NCI-H1436 (cell line): ENCODE results near the gene SPDYE6.
"Not testable (repeated sequence)": the region's sequence is repeated elsewhere in the genome, so short reads cannot be mapped to it uniquely, and the experiment has no call there.

Experiments used
- DNase-seq: peaks from one replicate; lab custom pipeline; 2025; lab: John Stamatoyannopoulos, UW

The SPDYE6 gene

GRCh38 chr7:102363549-102364393 lies 7.5 kb upstream of the SPDYE6 start:
- peak; percentile 93 for DNase-seq

DNA sequence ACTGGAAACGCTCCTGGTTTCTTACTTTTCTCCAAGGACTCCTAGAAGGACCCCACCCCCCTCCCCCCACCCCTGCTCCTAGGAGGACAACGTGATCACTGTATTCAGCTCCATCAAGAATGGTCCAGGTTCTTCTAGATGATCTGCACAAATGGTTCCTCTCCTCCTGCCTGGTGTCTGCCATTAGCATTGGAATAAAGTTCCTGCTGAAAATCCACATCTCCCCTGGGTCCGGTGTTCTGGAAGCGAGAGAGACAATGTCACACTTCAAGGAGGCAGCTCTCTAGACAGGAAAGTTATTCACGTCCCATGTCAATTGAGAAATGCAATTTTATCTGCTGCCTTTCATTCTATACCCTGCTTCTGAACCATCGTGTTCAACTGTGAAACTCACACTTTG lies 9.3 kb downstream of the SPDYE6 start:
- not testable (repeated sequence) for DNase-seq

DNA sequence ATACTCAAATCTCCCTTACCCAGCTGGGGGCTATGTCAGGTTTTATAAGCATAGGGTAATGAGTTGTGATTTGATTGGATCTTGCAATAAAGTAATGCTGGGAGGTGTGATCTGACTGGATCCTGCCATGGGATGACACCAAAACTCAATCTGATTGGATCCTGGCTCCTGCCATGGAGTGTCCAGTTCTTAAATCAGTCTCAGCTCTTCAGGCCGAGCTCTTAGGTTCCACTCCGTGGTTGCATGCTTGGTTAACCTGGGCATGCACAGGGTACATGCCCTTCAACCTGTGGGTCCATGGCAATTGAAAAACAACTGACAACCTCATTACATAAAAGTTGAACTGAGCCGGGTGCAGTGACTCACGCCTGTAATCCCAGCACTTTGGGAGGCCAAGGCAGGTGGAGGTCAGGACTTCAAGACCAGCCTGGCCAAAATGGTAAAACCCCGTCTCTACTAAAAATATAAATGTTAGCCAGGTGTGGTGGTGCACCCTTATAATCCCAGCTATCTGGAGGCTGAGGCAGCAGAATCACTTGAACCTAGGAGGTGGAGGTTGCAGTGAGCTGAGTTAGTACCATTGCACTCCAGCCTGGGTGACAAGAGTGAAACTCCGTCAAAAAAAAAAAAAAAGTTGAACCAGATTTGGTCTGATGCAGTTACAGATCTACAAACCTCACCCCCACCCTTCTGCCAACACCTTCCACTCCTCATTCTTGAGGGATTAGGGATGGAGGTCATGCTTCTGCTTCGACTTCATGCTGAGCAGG lies 15.5 kb downstream of the SPDYE6 start:
- not testable (repeated sequence) for DNase-seq

GRCh38 chr7:102337420-102337819 lies 18.8 kb downstream of the SPDYE6 start:
- DNase-seq = not testable (repeated sequence)

- not testable (repeated sequence) for DNase-seq
These were observed 19.2 kb downstream of the SPDYE6 start for GRCh38 chr7:102337002-102337401.

- not testable (repeated sequence) for DNase-seq
These were observed 20.7 kb downstream of the SPDYE6 start for GRCh38 chr7:102335574-102335973.

- DNase-seq = not testable (repeated sequence)
These were observed 25.4 kb downstream of the SPDYE6 start for GRCh38 chr7:102330666-102331460.

DNA sequence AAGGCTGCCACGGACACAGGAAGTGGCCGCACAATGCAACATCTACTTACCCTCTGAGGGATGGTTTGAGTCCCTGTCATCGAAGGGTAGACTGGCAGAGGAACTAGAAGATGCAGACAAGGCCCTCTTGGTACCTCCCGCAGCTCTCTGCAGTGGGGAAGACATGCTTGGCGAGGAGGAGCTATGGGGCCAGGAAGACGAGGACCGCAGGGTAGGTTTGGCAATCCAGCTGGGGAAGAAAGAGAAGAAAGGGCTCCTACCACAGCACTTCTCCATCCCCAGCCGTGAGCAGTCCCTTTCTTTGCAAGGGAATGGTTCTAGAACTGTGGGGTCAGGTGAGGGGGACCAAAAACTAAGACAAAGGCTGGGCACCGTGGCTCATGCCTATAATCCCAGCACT lies 26.9 kb downstream of the SPDYE6 start:
- not testable (repeated sequence) for DNase-seq

DNA sequence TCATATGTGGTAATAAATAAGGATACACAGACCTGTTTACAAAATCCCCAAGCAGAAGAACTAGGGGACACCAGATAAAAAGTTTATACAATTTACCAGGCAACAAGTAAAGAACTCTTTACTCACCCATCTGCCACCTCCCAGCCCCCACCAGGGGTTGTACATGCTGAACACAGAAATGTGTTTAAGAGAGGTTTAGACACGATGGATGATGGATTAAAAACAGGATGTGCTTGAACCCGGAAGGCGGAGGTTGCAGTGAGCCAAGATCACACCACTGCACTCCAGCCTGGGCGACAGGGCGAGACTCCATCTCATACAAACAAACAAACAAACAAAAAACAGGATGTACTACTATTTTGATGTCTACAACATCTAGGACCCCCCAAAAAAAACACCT lies 27.4 kb downstream of the SPDYE6 start:
- DNase-seq = not testable (repeated sequence)

DNA sequence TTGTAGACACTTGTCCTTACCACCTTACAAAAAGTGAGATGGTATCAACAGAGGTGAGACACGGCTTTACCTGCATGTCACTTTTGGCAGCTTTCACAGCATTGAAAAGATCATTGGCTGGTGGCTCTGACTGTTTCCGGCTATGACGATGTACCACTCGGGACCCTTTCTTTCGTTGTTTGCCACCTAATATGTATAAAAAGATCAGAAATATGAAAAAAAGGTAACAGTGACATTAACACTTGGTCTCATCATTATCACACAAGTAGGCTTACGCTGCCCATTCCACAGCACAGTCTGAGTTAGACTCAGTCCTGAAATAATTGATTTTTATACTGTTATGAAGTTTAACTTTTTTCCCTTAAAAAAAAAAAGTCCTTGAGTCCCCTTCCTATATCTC lies 29.1 kb downstream of the SPDYE6 start:
- DNase-seq = not testable (repeated sequence)

GRCh38 chr7:102326157-102326889 lies 29.9 kb downstream of the SPDYE6 start:
- DNase-seq = no peak

DNA sequence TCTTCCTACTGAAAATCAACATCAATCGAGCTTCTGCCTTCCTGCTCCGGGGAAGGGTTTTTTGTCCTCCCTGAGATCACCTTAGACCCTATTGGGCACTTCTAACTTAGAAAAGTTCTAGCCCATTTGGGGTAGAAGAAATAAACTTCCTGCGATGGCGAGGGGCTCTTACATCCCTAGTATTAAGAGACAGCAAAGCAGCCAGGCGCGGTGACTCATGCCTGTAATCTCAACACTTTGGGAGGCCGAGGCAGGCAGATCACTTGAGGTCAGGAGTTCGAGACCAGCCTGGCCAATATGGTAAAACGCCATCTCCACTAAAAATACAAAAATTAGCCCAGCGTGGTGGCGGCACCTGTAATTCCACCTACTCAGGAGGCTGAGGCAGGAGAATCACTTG lies 31.1 kb downstream of the SPDYE6 start:
- DNase-seq = not testable (repeated sequence)

GRCh38 chr7:102323914-102324195 lies 32.4 kb downstream of the SPDYE6 start:
- DNase-seq = no peak

DNA sequence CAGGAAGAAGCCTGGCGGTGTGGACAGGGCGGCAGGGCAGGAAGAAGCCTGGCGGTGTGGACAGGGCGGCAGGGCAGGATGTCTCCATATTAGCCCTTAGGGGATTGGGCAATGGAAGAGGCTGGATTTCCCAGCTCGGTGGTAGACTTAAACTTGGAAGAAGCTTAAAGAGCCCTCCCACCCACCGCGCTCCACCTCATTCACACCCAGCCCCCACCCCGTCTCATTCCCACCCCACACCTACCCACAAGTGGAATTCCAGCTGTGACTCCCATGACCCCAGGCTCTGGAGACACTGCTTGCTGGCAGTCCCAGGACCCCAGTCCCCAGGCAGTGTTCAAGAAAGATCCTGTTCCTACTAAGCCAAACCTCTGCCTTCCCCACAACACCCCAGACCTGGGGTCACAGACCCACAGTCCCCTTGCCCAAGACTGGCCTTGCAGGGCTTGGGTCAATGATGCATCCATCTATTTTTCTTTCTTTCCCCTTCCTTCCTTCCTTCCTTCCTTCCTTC lies 34.0 kb downstream of the SPDYE6 start:
- DNase-seq = no peak

DNA sequence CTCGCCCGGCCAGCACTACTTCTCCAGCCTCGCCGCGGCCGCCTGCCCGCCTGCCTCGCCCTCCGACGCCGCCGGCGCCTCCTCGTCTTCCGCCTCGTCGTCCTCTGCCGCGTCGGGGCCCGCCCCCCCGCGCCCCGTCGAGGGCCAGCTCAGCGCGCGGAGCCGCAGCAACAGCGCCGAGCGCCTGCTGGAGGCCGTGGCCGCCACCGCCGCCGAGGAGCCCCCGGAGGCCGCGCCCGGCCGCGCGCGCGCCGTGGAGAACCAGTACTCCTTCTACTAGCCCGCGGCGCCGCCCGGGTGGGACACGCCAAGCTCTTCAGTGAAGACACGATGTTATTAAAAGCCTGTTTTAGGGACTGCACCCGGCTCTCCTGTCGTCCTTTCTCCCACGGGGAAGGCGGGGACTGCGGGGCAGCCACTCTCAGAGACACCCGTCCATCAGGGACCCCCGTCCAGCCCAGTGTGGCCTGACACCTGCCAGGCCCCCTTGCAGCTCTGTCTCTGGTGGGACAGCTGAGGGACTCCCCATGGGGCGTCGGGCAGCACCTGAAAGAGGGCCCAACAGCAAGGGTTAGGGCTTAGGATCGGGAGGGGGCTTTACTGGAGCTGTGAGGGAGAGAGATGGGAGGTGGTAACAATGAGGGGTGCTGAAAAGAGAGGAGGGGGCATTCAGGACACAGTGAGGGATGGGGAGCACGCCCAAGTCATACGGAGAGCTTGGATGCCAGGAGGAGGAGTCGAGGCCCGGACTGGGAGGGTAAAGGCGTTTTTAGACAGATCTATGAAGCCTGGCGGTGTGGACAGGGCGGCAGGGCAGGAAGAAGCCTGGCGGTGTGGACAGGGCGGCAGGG lies 34.7 kb downstream of the SPDYE6 start:
- DNase-seq = no peak

DNA sequence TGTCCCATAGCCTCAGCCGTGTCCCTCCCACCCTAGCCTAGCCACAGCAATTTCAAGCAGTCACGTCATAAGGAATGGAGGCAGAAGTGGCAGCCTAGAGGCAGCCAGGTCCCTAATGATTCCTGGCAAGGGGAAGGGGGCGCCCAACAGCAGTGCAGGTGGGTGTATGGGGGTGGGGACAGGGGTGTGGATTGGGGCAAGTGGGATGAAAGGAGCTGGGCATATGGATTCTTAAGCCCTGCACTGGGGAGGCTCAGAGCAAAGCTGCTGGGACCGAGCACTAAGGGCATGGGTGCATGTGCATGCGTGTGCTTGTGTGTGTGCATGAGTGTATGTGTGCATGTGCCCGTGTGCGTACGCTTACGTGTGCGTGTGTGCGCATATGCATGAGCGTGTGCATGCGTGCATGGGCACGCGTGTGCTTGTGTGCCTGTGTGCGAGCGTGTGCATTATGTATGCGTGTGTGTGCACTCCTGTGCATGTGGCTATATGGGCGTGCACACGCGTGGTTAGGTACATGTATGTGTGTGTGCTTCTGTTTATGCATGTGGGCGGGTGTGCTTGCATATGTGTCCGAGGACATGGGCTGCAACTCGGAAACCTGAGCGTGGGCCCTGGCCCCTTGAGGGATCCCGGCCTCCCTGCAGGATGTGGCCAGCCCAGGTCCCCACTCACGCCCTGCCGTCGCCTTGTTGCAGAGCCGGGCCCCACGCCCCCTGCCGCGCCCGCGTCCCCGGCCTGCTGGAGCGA lies 35.5 kb downstream of the SPDYE6 start:
- no peak for DNase-seq

DNA sequence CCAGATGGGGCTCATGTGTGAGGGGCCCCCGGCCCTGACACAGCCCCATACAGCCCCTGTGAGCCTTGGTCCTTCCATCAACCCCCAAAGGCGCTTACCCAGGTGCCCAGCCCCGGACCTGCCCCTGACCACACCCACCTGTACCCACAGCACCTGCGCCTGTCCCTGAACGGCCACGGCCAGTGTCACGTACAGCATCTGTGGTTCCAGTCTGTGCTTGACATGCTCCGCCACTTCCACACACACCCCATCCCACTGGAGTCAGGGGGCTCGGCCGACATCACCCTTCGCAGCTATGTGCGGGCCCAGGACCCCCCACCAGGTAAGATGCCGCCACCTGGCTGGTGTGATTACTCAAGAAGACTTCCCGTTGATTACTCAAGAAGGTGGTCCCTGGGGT lies 36.1 kb downstream of the SPDYE6 start:
- no peak for DNase-seq

- DNase-seq = no peak
These were observed 36.6 kb downstream of the SPDYE6 start for GRCh38 chr7:102319671-102320070.

- peak; percentile 95 for DNase-seq
These were observed 37.7 kb downstream of the SPDYE6 start for GRCh38 chr7:102318482-102318971.
